Cardiac fibroblast (primary cell): ENCODE measurements around the gene SURF1.

Source experiments
- DNase-seq, 2 donors: peaks; one replicate each; pipeline versions ENCODE4 v3.0.0 to v3.0.0-alpha.2; 2010; ENCODE audit warnings: low read depth in 2 of 2
- H3K4me3 ChIP-seq, 2 donors: replicated peaks in 1 of 2; 1 replicate in 1 of 2; 2 replicates in 1 of 2; pipeline ENCODE4 v1.5.1; 2011; ENCODE audit warnings: low read depth in 2 of 2, low read length in 2 of 2, mild to moderate bottlenecking in 2 of 2, moderate library complexity in 1 of 2
- CTCF ChIP-seq: IDR thresholded peaks from one replicate; pipeline ENCODE4 v1.5.1; 2011; ENCODE audit warnings: low read depth, mild to moderate bottlenecking, low read length, inconsistent platforms

Gene SURF1

GRCh38 chr9:133390713-133391112 is 34.4 kb upstream of the SURF1 start:
- no peak overlapping the region for H3K4me3 ChIP-seq
- no peak for DNase-seq
- no peak for TF ChIP-seq CTCF

GRCh38 chr9:133389562-133389961 is 33.3 kb upstream of the SURF1 start:
- no peak for DNase-seq
- no peak overlapping the region for H3K4me3 ChIP-seq
- TF ChIP-seq CTCF = no peak

- no peak for TF ChIP-seq CTCF
- H3K4me3 ChIP-seq = no peak overlapping the region
- DNase-seq = no peak
Observed at GRCh38 chr9:133389025-133389557, 32.8 kb upstream of the SURF1 start.

GRCh38 chr9:133387680-133388079 is 31.4 kb upstream of the SURF1 start:
- H3K4me3 ChIP-seq = no peak overlapping the region
- no peak for TF ChIP-seq CTCF
- DNase-seq = no peak

GRCh38 chr9:133386338-133386737 is 30.1 kb upstream of the SURF1 start:
- TF ChIP-seq CTCF = no peak
- no peak overlapping the region for H3K4me3 ChIP-seq
- DNase-seq = no peak

- no peak for TF ChIP-seq CTCF
- DNase-seq = no peak
- H3K4me3 ChIP-seq = no peak overlapping the region
Observed at GRCh38 chr9:133385452-133385851, 29.2 kb upstream of the SURF1 start.

GRCh38 chr9:133384736-133385321 is 28.5 kb upstream of the SURF1 start:
- no peak for DNase-seq
- no peak for TF ChIP-seq CTCF

More at GRCh38 chr9:133384736-133385321, 28.5 kb upstream of the SURF1 start:
- no peak overlapping the region for H3K4me3 ChIP-seq
